ENCODE data around the gene ABLIM2.
A peak's percentile ranks its signal among the peaks of the same experiment; 100 is the strongest.

Gene ABLIM2

DNA sequence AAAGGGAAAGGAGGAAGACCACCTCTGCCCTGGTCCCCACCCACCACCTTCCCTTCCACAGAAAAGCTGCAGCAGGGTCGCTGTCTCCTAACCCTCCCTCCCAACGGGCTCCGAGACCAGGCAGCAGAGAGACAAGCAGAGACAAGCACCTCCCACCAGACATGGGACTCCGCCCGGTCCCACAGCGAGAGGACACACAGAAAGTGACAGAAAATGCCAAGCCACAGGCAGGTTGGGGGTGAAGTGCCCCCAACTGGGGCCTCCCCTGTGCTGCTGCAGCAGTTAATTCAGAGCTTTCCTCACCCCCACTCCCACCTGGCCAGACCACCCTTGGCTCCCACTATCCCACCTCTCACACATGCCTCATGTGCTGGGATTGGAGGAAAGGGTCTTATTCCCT lies 154.5 kb downstream of the ABLIM2 start:
- DNase-seq (ENCODE audit: low read depth) = no peak

DNA sequence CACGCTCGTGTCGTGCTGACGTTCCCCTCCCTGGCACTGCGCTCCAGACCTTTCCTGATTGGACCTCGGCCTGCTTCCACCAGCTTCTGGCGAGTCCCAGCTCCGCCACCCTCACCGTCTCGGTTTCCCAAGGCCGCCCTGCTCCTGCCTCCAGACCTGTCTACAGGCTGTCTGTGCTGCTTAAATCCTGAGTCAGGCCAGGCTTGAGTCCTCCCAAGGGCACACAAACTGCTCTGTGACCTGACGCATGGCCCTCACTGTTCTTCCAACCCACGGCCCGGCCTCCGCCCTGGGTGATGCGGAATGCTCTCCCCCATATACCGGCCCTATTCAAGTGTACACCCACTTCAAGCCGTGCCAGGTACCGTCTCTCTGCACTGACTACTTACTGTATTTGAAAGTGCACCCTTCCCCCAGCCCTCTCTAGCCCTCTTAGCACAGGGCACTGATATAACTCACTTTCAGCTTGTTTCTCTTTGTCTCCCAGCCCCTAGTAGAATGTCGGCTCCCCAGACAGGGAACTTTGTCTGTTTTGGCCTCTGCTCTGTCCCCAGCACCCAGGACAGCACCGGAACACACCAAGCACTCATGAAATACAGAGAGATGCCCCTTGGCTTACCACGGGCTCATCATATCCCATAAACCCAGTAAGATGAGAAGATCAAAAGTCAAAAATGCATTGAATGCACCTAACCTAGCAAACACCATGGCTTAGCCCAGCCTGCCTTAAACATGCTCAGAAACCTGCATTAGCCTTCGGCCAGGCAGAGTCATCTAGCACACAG lies 155.9 kb downstream of the ABLIM2 start:
- DNase-seq (ENCODE audit: low read depth) = no peak

DNA sequence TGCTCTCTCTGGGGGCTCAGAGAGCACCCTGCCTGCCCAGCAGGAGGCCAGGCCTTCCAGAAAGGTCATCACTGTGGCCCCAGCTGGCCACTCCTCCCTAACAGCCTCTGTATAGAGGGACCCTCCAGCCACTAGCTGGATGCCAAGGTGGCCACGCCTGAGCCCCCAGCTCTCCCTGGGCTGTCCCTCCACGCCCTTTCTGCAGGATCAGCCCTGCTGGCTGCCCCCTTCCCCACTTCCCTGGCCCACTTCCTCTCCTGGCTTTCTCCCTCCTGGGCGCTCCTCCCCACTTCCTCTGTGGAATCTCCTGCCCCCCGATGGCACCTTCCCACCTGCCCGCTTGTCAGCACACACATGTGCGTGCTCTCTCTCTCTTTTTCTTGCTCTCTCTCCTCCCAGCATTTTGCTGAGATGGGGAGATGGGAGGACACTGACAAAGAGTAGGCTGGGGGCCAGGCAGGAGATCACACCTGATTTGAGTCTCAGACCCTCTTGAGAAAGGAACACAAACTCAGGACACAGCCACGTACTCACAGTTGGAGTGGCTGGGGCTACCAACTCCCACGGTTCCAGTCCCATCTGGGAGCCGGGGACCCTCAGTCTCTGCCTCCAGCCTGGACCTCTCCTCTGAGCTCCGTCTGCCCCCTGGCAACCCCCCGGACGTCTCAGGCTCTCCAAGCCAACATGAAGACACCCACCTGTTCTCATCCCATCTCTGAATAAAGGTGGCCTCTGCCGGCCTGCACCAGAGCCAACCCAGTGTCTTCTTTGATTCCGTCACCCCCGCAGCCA lies 156.9 kb downstream of the ABLIM2 start:
- no peak for DNase-seq (ENCODE audit: low read depth)

DNA sequence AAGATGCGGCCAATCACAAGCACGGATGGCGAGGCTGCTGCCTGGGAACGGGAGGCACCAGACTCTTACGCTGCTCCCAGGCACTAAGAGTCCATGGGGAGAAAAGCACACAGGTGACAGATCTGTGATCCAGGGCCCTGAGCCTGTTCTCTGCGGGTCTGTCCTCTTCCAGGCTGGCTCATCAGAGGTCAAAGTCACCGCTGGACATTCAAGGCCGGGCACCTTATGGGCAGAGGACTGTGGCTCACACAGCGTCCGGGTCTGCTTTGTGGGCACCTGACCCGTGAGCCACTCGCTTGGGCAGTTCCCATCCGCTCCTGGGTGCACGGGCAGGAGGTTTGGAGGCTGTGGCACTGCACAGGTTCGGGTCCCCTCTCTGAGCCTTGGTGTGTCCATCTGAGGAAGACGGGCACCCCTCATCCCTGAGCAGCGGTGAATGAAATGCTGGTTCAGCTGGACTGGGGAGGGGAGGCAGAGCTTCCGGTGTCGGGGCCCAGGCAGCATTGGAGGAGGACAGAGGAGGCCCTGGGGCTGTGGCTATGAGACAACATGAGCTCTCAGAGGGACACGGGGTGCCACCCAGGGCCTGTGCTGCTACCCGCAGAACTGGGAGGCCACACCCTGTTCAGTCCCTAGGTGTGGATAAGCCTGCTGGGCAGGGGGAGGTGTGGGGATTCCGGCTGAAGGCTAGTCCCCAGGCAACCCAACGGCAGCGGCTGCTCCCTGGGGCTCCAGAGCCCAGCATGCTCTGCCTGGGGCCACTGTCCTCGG lies 157.7 kb downstream of the ABLIM2 start:
- no peak for DNase-seq (ENCODE audit: low read depth)

DNA sequence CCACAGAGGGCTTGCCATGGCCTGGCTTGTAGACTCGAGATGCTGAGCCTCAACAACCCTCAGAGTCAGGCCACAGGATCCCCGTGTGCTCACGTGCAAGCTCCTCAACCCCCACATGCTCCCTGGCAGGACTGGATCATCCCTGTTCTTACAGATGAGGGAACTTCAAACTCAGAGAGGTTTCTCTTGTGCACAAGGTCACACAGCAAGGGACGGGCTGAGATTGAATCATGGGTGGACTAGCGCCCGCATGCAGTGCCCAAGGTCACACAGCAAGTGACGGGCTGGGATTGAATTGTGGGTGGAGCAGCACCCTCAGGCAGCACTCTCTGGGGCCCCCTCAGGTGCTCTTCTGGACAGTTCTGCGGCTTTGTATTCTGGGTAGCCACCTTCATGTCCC lies 158.4 kb downstream of the ABLIM2 start:
- DNase-seq (ENCODE audit: low read depth) = no peak

DNA sequence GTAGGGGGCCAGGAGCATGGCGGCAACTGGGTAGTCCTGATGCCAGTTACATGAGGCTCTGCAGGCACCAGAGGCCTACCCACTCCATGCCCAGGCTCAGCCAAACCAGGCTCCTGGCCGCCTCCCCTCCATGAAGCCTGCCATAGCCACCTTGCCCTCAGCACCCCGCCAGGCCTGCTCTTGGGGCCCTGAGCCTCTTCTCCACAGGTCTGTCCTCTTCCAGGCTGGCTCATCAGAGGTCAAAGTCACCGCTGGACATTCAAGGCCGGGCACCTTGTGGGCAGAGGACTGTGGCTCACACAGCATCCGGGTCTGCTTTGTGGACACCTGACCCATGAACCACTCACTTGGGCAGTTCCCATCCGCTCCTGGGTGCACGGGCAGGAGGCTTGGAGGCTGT lies 158.9 kb downstream of the ABLIM2 start:
- DNase-seq (ENCODE audit: low read depth) = no peak

- no peak for DNase-seq (ENCODE audit: low read depth)
Measured at GRCh38 chr4:7999279-7999678, 159.3 kb downstream of the ABLIM2 start.

DNA sequence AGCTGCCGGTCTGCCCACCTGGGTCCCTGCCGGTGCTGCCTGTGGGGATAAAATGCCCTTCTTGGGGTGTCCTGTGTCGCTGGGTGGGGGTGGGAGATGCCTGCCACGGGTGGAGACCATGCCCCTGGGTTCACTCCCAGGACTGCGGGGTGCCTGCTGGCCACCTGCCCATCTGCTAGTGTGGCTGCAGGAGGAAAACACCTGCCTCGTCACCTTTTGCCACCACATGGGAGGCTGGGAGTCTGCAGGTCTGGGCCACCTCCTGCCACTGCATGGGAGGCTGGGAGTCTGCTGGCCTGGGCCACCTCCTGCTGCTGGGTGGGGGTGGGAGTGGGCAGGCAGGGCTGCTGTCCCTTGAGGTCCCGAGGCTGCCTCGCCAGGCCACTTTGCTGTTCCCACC lies 160.2 kb downstream of the ABLIM2 start:
- no peak for DNase-seq (ENCODE audit: low read depth)

- no peak for DNase-seq (ENCODE audit: low read depth)
Measured at GRCh38 chr4:7995866-7996265, 162.7 kb downstream of the ABLIM2 start.

DNA sequence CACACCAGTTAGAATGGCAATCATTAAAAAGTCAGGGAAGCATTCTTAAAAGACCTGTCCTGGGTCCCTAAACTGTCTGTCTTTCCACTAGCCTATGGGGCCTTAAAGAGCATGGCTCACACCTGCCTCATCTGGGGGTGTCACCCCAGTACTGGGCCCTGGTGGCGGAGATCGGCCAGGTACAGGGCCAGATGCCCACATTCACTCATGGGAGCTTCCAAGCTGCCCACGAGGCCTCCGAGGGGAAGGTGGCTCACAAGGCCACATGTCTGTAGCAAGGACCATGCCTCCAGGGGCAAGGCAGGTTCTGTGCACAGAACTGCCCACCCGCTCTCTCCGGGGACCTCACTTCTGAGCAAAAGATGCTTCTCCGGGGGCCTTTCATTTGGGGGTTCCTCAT lies 163.5 kb downstream of the ABLIM2 start:
- DNase-seq (ENCODE audit: low read depth) = no peak

DNA sequence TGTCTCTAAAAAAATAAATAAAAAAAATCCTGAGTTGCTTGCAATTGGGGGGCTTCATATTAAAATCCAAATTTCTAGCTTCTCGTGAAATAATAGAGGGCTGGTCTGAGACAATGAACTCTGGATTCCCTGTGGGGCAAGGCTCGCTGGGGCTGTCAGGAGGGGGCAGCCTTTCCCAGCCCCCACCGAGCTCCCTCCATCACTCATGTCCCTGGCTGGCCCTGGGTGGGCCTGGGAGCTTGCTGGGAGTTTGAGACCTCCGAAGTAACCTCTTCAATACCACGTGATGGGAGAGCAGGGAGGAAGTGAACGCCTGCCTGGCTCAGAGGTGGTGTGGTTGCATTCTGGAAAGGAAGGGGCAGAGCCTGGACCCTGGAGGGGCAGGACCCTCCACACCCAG lies 164.9 kb downstream of the ABLIM2 start:
- DNase-seq (ENCODE audit: low read depth) = no peak

- no peak for DNase-seq (ENCODE audit: low read depth)
Measured at GRCh38 chr4:7992846-7993245, 165.8 kb downstream of the ABLIM2 start.

- no peak for DNase-seq (ENCODE audit: low read depth)
Measured at GRCh38 chr4:7990807-7991459, 167.7 kb downstream of the ABLIM2 start.

DNA sequence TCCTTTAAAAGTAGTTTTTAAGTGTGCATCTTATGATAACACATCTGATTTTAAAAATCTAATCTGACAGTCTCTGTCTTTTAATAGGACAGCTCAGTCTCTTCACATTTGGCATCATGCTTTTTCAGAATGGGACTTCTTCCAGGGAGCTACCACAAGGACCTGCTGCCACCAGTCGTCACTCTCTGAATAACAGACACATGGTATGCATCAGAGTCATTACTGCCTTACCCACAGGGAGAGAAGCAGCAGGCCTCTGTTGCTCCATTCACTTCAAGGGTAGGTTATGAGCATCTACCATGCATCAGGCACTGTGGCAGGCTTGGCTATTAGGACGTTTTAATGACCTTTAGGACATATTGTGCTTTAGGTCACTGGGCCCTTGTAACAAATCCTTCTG lies 169.0 kb downstream of the ABLIM2 start:
- no peak for DNase-seq (ENCODE audit: low read depth)

- DNase-seq (ENCODE audit: low read depth) = peak; percentile 32
Measured at GRCh38 chr4:7988437-7988836, 170.2 kb downstream of the ABLIM2 start.

- peak; percentile 40 for DNase-seq (ENCODE audit: low read depth)
Measured at GRCh38 chr4:7987148-7987989, 171.2 kb downstream of the ABLIM2 start.

- no peak for DNase-seq (ENCODE audit: low read depth)
Measured at GRCh38 chr4:7985891-7986441, 172.6 kb downstream of the ABLIM2 start.

DNA sequence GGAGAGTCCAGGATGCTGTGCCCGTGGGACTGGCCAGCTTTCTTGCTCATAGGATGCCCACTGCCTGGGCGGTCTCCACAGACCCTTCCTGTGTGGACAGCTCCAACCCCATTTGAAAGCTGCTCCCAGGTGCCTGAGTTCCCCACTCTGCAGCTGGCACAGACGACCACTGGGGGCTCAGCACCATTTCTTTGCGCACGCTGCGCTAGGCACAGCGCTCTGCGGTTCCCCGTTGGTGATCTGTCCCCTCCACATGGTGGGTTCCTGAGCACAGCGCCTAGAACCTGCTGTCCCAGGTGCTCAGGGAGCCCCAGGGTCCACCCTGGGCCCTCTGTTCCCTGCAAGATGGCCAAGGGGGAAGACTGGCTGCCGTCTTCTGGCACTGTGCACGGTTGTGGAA lies 173.5 kb downstream of the ABLIM2 start:
- no peak for DNase-seq (ENCODE audit: low read depth)

GRCh38 chr4:7984286-7984925 lies 174.2 kb downstream of the ABLIM2 start:
- DNase-seq (ENCODE audit: low read depth) = no peak

GRCh38 chr4:7983296-7983695 lies 175.3 kb downstream of the ABLIM2 start:
- DNase-seq (ENCODE audit: low read depth) = no peak
